Activated gamma-delta T cell treated with anti-CD3 and anti-CD28 coated beads, Interleukin-2, amount 50 U/mL, for 16 hours (primary cell): ENCODE results near the gene GCNT2.
"Not testable (repeated sequence)": the region's sequence is repeated elsewhere in the genome, so short reads cannot be mapped to it uniquely, and the experiment has no call there.

Experiments
- DNase-seq: peaks from one replicate; pipeline ENCODE4 v3.0.0-alpha.2; 2020; ENCODE audit warnings: low read depth

GCNT2 gene

GRCh38 chr6:10660431-10661191 lies 139.5 kb downstream of the GCNT2 start:
- not testable (repeated sequence) for DNase-seq

- no peak for DNase-seq
Measured at GRCh38 chr6:10662207-10662606, 141.1 kb downstream of the GCNT2 start.

- no peak for DNase-seq
Measured at GRCh38 chr6:10662742-10663141, 141.6 kb downstream of the GCNT2 start.

GRCh38 chr6:10665595-10665994 lies 144.4 kb downstream of the GCNT2 start:
- not testable (repeated sequence) for DNase-seq

GRCh38 chr6:10668126-10668917 lies 147.2 kb downstream of the GCNT2 start:
- DNase-seq = no peak

- DNase-seq = no peak
Measured at GRCh38 chr6:10676403-10676802, 155.3 kb downstream of the GCNT2 start.

- DNase-seq = no peak
Measured at GRCh38 chr6:10678456-10678855, 157.3 kb downstream of the GCNT2 start.
